HL-60 (cell line): ENCODE measurements around the gene ERGIC1.

Source experiments
- POLR2AphosphoS5 ChIP-seq: IDR thresholded peaks from 2 replicates; pipeline ENCODE4 v1.6.1; 2012; ENCODE audit warnings: low read depth
- TF ChIP-seq, protein P1 (sequence below): IDR thresholded peaks from one replicate; pipeline ENCODE4 v1.5.1; 2011; ENCODE audit warnings: low read length, control low read depth, inconsistent platforms; ENCODE audit not compliant: insufficient read depth

DNA sequence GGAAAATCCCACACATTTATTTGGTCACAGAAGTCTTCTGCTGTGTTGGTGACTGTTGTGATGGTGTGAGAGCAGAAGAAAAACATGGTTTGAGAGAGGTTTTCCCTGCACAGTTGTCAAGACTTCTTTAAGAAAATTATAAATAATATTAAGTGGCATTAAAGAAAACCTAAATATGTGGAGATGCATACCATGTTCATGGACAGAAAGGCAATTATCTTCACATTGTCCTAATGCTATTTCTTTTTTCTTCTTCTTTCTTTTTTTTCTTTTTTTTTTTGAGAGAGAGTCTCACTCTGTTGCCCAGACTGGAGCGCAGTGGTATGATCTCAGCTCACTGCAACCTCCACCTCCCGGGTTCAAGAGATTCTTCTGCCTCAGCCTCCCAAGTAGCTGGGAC lies 24.3 kb upstream of the ERGIC1 start:
- TF ChIP-seq, protein P1, sequence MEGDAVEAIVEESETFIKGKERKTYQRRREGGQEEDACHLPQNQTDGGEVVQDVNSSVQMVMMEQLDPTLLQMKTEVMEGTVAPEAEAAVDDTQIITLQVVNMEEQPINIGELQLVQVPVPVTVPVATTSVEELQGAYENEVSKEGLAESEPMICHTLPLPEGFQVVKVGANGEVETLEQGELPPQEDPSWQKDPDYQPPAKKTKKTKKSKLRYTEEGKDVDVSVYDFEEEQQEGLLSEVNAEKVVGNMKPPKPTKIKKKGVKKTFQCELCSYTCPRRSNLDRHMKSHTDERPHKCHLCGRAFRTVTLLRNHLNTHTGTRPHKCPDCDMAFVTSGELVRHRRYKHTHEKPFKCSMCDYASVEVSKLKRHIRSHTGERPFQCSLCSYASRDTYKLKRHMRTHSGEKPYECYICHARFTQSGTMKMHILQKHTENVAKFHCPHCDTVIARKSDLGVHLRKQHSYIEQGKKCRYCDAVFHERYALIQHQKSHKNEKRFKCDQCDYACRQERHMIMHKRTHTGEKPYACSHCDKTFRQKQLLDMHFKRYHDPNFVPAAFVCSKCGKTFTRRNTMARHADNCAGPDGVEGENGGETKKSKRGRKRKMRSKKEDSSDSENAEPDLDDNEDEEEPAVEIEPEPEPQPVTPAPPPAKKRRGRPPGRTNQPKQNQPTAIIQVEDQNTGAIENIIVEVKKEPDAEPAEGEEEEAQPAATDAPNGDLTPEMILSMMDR: no peak
- TF ChIP-seq POLR2AphosphoS5: no peak
